Tibial nerve (tissue), 4 donors: ENCODE results near the gene DOCK1.

Source experiments
- EP300 ChIP-seq, 2 donors: sonication (generic); formaldehyde crosslinking; IDR thresholded peaks; one replicate each; pipeline ENCODE4 v1.6.1; 2017; ENCODE audit warnings: antibody characterized with exemption in 2 of 2, mild to moderate bottlenecking in 1 of 2
- TF ChIP-seq, protein P1 (sequence below), 5 experiments: fragments of 200-600 bp in 3 of 5; fragments of 450-650 bp in 2 of 5; sonication (generic) in 3 of 5; IDR thresholded peaks; one replicate each; pipeline ENCODE4 v1.5.1; 2016 to 2019; ENCODE audit warnings: antibody characterized with exemption in 5 of 5, mild to moderate bottlenecking in 3 of 5, moderate library complexity in 2 of 5

DNA sequence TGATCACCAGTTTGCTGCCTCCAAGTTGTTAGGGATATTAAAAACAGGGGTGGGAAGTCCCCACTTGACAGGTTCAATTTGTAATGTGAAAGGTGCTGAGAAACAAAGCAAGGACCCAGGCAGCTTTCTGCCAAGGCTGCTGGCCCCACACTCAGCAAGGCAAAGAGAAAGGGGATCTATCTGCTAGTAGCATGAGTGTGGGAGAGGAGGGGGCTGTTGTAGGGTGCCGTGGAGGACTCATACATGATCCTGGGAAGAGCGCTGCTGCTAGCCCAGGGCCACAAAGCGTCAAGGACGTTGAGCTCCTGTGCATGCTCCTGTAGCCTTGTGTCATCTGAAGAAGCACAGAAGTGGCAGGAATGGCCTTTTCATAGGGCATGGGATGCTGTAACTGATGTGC is 387.7 kb downstream of the DOCK1 start:
- TF ChIP-seq, protein P1, sequence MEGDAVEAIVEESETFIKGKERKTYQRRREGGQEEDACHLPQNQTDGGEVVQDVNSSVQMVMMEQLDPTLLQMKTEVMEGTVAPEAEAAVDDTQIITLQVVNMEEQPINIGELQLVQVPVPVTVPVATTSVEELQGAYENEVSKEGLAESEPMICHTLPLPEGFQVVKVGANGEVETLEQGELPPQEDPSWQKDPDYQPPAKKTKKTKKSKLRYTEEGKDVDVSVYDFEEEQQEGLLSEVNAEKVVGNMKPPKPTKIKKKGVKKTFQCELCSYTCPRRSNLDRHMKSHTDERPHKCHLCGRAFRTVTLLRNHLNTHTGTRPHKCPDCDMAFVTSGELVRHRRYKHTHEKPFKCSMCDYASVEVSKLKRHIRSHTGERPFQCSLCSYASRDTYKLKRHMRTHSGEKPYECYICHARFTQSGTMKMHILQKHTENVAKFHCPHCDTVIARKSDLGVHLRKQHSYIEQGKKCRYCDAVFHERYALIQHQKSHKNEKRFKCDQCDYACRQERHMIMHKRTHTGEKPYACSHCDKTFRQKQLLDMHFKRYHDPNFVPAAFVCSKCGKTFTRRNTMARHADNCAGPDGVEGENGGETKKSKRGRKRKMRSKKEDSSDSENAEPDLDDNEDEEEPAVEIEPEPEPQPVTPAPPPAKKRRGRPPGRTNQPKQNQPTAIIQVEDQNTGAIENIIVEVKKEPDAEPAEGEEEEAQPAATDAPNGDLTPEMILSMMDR (IDR thresholded peaks at IDR 0.05) = no peak
- no peak for TF ChIP-seq EP300 (IDR thresholded peaks at IDR 0.05)
